Endometrial microvascular endothelial cells (primary cell): Measurements from ENCODE around the gene KYAT1. TPM values are rescaled to one million over a fixed set of nuclear protein-coding genes. Genes with fewer than 3 reads are reported as not detected.
"Not testable (repeated sequence)": the region's sequence is repeated elsewhere in the genome, so short reads cannot be mapped to it uniquely, and the experiment has no call there.

Experiments used
- in situ Hi-C: cut with HindIII; loops from 2 replicates; pipeline ENCODE4 v1.10.0; 2017; ENCODE audit warnings: low sequenced_read_pairs, low pct_unique_long_range_greater_than_20kb; ENCODE audit errors: inconsistent ontology term
- total RNA-seq: library from RNA; depleted of rRNA; stranded (reverse); fragments of >200 nt; gene quantifications from one replicate; pipeline ENCODE4 v1.2.3, GENCODE V29; 2015; ENCODE audit errors: inconsistent ontology term

The KYAT1 gene
- total RNA-seq, 1 donor from 2014 or later: 12.3 TPM

DNA sequence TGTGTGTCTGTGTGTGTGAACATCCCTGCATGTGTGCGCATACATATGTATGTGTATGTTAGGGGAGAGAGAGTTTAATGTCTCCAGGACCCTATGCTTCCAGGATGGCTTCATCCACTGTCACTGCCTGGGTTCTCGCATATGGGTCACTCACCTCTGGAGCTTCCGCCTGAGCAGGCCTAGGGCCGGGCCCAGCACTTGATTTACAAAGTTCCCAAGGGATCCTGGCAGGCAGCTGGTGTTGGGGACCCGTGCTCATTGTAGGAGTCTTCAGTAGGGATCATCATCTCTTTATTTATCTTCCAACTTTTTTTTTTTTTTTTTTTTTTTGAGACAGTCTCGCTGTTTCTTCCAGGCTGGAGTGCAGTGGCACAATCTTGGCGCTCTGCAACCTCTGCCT, 81.7 kb downstream of the KYAT1 start:
- in situ Hi-C loops: no loop called here

DNA sequence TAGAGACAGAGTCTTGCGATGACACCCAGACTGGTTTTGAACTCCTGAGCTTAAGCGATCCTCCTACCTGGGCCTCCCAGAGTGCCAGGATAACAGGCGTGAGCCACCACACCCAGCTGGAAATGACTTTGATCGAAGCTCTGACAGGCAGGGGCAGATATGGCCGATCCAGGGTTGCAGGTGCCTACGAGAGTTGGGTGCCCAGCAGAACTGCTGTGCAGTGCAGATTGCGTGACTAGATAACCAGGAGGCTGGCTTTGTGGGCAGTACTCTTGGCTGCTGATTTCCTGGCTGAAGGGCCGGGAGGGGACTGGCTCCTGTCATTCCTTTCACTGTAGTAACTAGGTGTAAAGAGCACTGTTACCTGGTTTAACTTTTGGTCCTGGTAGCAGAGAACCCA, 82.9 kb downstream of the KYAT1 start:
- in situ Hi-C loops: no loop called here

DNA sequence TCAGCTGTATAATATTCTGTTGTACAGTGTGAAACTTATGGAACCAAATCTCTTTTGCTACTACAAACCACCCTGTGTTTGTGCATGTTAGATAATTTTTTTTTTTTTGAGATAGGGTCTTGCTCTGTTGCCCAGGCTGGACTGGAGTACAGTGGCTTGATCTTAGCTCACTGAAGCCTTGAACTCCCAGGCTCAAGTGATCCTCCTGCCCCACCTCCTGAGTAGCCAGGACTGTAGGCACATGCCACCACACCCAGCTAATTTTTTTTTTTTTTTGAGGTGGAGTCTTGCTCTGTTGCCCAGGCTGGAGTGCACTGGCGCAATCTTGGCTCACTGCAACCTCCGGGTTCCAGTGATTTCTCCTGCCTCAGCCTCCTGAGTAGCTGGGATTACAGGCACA, 86.8 kb downstream of the KYAT1 start:
- in situ Hi-C loops: not testable (repeated sequence)

DNA sequence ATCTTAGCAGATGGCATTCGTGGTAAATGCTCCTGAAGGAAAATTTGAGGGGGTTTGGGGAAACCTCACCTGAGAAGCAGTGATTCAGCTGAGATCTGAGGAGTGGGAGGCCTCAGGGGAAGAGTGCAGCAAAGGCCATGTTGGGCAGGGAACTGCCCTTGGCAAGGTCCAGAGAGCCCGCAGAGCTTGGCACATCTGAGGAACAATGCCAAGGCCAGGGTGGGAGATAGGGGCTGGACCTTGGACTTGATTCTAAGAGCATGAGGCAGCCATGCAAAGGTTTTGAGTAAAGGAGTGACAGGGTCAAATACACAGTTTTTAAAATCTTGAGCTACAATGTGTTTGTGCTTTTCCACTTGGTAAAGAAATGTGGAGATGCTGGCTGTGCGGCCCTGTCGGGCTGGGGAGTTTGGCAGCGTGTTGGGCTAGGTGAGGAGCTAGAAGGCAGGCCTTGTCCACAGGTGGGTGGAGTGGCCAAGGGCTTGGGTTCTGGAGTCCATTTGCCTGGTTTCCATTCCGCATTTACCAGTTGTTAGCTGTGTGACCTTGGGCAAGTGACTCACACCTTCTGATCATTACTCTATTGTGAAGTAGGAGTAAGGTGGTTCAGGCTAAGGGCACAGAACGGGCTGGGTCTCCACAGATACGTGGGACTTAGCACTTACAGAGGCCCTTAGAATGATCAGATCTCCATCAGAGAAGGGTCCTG, 88.6 kb downstream of the KYAT1 start:
- in situ Hi-C loops: no loop called here

DNA sequence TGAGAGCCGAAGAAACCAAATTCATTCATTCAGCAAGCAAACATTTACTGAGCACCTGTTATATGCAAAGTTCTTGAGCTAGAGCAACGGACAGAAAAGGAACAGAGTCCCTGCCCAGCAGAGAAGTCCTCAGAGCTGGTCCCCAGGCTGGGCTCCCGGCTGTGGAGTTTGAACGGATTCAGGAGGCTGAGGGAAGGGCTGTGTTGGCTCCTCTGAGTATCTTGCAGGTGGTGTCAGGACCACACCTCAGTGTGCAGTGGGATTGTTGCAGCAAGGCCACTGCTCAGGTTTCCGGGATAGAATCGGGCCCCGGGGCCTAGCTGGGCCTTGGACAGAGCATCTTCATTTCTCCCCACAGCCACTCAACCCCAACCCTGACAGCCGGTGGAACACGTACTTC, 89.6 kb downstream of the KYAT1 start:
- in situ Hi-C loops: no loop called here

DNA sequence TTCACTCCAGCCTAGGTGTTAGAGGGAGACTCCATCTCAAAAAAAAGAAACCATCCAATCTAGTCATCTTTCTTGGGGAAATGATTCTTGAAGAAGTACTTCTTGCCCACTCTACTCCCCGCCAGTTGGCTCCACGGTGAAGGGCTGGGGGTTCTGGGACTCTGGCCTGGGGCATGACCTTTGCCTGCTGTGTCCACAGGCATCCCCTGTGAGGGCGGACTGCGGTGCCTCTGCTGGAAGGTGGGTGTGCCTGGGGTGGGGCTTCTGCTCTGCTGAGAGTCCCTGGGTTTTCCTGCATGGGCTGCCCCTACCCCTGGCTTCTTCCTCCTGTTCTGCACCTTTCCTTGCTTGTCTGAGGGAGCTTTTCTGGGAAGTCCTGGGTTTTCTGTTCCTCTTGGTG, 91.2 kb downstream of the KYAT1 start:
- in situ Hi-C loops: no loop called here

DNA sequence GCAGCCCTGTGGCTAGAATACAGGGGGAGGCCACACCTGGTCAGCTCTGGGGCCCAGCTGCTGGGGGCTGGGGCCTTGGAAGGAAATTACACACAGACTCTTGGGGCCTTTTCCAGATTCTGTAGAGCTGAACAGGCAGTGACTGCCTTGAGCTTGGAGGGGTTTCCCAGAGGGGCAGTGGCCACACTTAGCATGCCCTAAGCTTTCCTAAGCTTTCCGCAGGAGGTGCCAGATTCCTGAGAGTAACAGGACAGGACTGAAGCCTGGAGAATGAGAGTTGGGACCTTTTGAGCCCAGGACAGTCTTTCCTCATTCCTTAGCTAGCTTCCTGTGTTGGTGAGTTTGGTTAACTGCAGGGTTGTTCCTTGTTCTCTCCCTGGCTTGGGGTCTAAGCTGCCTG, 93.3 kb downstream of the KYAT1 start:
- in situ Hi-C loops: no loop called here

DNA sequence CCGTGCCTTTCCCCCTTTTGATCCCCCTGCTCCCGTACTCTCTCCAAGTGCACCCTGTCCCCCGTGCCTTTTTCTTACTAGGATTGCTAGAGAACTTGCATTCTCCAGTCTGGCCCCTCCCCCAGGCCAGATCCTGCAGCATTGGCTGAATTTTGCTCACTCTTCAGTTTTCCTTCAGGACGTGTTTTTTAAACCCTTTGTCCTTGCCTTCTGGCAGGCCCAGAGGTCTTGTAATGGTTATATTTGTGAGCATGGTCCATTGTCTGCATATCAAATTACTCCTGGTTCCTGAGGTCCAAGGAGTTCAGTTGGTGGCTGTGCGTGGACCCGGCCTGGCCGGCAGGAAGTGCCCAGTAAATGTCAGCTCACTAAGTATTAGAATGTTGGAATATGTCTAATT, 94.1 kb downstream of the KYAT1 start:
- in situ Hi-C loops: no loop called here

DNA sequence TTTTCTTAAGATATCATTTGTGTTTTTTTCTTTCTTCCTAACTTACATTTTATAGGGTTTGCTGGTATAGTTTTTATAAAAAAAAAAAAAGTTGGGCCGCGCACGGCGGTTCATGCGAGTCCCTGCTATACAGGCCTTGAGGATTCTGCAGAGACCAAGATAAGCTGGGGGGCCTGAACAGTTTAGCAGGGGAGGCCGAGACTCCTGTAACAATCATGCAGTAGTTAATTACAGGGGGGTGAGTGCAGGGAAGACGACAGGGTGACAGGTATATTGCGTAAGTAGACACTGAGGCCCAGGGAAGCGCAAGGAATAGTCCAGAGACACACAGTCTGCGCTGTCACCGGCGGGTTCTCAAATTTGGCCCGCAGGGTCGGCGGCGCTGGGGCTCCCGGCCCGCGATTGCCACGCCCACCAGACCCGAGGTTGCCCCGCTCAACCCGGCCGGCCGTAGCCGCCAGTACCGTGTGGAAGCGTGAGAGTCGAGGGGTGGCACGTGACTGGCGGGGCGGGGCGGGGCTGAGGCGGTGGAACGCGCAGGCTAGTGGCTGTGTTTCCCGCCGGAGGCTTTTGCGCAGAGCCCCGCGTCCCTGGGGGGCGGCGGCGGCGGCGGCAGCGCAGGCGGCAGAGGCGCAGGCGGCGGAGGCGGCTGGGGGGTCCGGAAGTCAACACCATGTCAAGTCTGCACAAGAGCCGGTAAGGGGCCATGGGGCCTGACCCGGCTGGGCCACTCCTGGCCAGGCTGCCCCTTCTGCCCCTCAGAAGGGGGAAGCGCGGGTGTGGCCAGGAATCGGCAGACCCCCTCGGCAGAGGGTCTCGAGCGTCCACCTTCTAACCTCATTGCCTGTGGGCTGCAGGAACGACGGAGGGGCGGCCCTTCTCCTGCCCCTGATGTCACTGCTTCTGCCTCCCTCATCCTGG, 94.8 kb downstream of the KYAT1 start, which contains the start of gene TBC1D13:
Gene TBC1D13, plus strand, starts transcription at position 573 of the 921 bp plus-strand sequence. Its CDS starts 101 bp downstream, at position 674.
- in situ Hi-C loops: no loop called here

DNA sequence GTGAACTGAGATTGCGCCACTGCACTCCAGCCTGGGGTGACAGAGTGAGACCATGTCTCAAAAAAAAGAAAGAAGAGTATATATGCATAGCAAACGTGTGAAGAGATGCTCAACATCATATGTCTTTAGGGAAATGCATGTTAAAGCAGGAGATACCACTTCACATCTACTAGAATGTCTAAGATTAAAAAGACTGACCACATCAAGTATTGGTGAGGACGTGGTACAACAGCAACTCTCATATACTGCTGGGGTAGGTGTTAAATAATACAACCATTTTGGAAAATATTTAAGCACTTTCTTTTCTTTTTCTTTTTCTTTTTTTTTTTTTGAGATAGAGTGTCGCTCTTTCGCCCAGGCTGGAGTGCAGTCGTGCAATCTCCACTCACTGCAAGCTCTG, 96.3 kb downstream of the KYAT1 start:
- in situ Hi-C loops: no loop called here

Other genes starting within 250 kb of the KYAT1 start
- 112 TPM for gene DYNC2I2, start 225.1 kb downstream of the KYAT1 start, total RNA-seq
- 410 TPM for gene SET, start 192.7 kb downstream of the KYAT1 start, total RNA-seq
- 33.1 TPM for gene PKN3, start 179.4 kb downstream of the KYAT1 start, total RNA-seq
- gene ZDHHC12, start 157.8 kb downstream of the KYAT1 start, total RNA-seq: 101 TPM
- 38.4 TPM for gene ZER1, start 110.0 kb downstream of the KYAT1 start, total RNA-seq
- 19.1 TPM for gene TBC1D13, start 94.7 kb downstream of the KYAT1 start, total RNA-seq
- 20.6 TPM for gene ENDOG, start 63.5 kb downstream of the KYAT1 start, total RNA-seq
- gene SPOUT1, start 52.2 kb downstream of the KYAT1 start, total RNA-seq: 27.0 TPM
- gene LRRC8A, start 183 bp upstream of the KYAT1 start, total RNA-seq: 91.1 TPM
- gene PHYHD1, start 39.0 kb upstream of the KYAT1 start, total RNA-seq: 0.09 TPM
- gene DOLK, start 65.7 kb upstream of the KYAT1 start, total RNA-seq: 37.3 TPM
- gene NUP188, start 65.7 kb upstream of the KYAT1 start, total RNA-seq: 49.2 TPM
- 59.8 TPM for gene SH3GLB2, start 146.4 kb upstream of the KYAT1 start, total RNA-seq
- gene MIGA2, start 154.7 kb upstream of the KYAT1 start, total RNA-seq: 28.1 TPM
- gene DOLPP1, start 199.2 kb upstream of the KYAT1 start, total RNA-seq: 23.8 TPM
- 49.0 TPM for gene CRAT, start 228.8 kb upstream of the KYAT1 start, total RNA-seq
- gene PTPA, start 229.5 kb upstream of the KYAT1 start, total RNA-seq: 163 TPM